ENCODE results near the gene WDR27.

DNA sequence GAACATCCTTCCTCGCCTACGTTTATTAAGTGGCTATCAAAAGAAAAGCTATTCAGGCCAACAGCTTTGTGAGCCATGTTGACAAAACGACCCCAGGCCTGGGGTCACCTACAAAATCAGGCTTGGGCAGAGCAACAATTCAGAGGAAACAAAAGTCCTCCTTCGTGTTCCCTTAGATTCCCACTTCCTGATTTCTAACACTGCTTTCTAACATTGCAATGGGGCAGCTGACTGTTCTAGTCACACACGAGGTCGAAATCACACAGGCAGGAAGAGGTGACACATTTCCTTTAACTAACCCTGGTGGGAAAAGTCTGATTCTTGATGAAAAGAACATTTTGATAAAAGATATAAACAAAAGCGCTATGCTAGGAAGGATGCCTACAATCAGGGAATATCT lies 31.9 kb downstream of the WDR27 start:
- no peak for TF ChIP-seq MYC (IDR thresholded peaks at IDR 0.05; ENCODE audit: low read depth, low read length)
- TF ChIP-seq CTCF (IDR thresholded peaks at IDR 0.05; ENCODE audit: low read depth, low read length) = no peak
- no peak for TF ChIP-seq POLR2A (IDR thresholded peaks at IDR 0.05; ENCODE audit: extremely low read depth, insufficient read length)
